Osteoblast (primary cell): ENCODE measurements around the gene FLNC. TPM values are rescaled to one million over a fixed set of nuclear protein-coding genes. Genes with fewer than 3 reads are reported as not detected.
A peak's percentile ranks its signal among the peaks of the same experiment; 100 is the strongest.

Source experiments
- DNase-seq: peaks from one replicate; pipeline ENCODE4 v3.0.0; 2011; ENCODE audit warnings: low spot score, mixed read lengths; ENCODE audit not compliant: insufficient read length; ENCODE audit errors: missing footprints
- H2AFZ ChIP-seq: 2 replicates; pipeline ENCODE4 v1.6.0; 2011; ENCODE audit warnings: mild to moderate bottlenecking, low read length
- H3K27ac ChIP-seq: 2 replicates; pipeline ENCODE4 v1.5.1; 2011; ENCODE audit warnings: mild to moderate bottlenecking, low read depth, low read length, moderate library complexity
- H3K27me3 ChIP-seq: 2 replicates; pipeline ENCODE4 v1.6.0; 2012; ENCODE audit warnings: mild to moderate bottlenecking, control low read depth, inconsistent platforms, low read length, moderate library complexity; ENCODE audit not compliant: insufficient read depth
- H3K36me3 ChIP-seq: 2 replicates; pipeline ENCODE4 v1.5.1; 2011; ENCODE audit warnings: mild to moderate bottlenecking, low read length, control low read depth, moderate library complexity; ENCODE audit not compliant: insufficient read depth
- H3K4me1 ChIP-seq: 2 replicates; pipeline ENCODE4 v1.5.1; 2011; ENCODE audit warnings: mild to moderate bottlenecking, low read length, control low read depth, moderate library complexity; ENCODE audit not compliant: insufficient read depth
- H3K4me2 ChIP-seq: 2 replicates; pipeline ENCODE4 v1.6.0; 2011; ENCODE audit warnings: mild to moderate bottlenecking, low read length; ENCODE audit not compliant: insufficient read depth
- H3K4me3 ChIP-seq: fragments of 200-600 bp; sonication (generic); 3 replicates; pipeline ENCODE4 v1.5.1; 2012; ENCODE audit warnings: mild to moderate bottlenecking, low read length, inconsistent platforms; ENCODE audit not compliant: insufficient read depth
- H3K79me2 ChIP-seq: 2 replicates; pipeline ENCODE4 v1.6.0; 2012; ENCODE audit warnings: mild to moderate bottlenecking, low read length, control low read depth, inconsistent platforms; ENCODE audit not compliant: insufficient read depth
- H3K9me3 ChIP-seq: 2 replicates; pipeline ENCODE4 v1.5.1; 2011; ENCODE audit warnings: low read depth, low read length, control low read depth
- H4K20me1 ChIP-seq: 2 replicates; pipeline ENCODE4 v1.6.0; 2012; ENCODE audit warnings: mild to moderate bottlenecking, low read length, control low read depth; ENCODE audit not compliant: insufficient read depth
- total RNA-seq: library from RNA; depleted of rRNA; stranded (reverse); fragments of >200 nt; gene quantifications from 2 replicates; pipeline ENCODE4 v1.2.3, GENCODE V29; 2012
- TF ChIP-seq, protein P1 (sequence below): IDR thresholded peaks from 2 replicates; pipeline ENCODE4 v1.5.1; 2011; ENCODE audit warnings: mild to moderate bottlenecking, low read depth, low read length, moderate library complexity; ENCODE audit errors: extremely low read depth

Gene FLNC
- 93.7 and 130 TPM in 2 replicates for total RNA-seq

- peak within 1 kb of the TSS; percentile 95 for H3K4me3 ChIP-seq
- H3K9me3 ChIP-seq = no peaks in the 10 kb centered on the region
- H3K79me2 ChIP-seq = peaks cover 51% of the 10 kb centered on the region
- peak within 1 kb of the TSS; percentile 68 for H2AFZ ChIP-seq
- peaks cover 11% of the 10 kb centered on the region for H3K36me3 ChIP-seq
- no peaks in the 10 kb centered on the region for H3K27me3 ChIP-seq
- H3K4me1 ChIP-seq = peaks cover 60% of the 10 kb centered on the region
- H3K4me2 ChIP-seq = peak within 1 kb of the TSS; percentile 90
- TF ChIP-seq, protein P1, sequence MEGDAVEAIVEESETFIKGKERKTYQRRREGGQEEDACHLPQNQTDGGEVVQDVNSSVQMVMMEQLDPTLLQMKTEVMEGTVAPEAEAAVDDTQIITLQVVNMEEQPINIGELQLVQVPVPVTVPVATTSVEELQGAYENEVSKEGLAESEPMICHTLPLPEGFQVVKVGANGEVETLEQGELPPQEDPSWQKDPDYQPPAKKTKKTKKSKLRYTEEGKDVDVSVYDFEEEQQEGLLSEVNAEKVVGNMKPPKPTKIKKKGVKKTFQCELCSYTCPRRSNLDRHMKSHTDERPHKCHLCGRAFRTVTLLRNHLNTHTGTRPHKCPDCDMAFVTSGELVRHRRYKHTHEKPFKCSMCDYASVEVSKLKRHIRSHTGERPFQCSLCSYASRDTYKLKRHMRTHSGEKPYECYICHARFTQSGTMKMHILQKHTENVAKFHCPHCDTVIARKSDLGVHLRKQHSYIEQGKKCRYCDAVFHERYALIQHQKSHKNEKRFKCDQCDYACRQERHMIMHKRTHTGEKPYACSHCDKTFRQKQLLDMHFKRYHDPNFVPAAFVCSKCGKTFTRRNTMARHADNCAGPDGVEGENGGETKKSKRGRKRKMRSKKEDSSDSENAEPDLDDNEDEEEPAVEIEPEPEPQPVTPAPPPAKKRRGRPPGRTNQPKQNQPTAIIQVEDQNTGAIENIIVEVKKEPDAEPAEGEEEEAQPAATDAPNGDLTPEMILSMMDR = no peak
- peak; percentile 92 for DNase-seq
- peaks cover 40% of the 10 kb centered on the region for H4K20me1 ChIP-seq
- H3K27ac ChIP-seq = peak within 1 kb of the TSS; percentile 92
These were observed at the start of gene FLNC for GRCh38 chr7:128830231-128831177. Gene FLNC, plus strand, starts transcription at chr7:128830406. Its CDS starts 232 bp downstream, at chr7:128830638.

DNA sequence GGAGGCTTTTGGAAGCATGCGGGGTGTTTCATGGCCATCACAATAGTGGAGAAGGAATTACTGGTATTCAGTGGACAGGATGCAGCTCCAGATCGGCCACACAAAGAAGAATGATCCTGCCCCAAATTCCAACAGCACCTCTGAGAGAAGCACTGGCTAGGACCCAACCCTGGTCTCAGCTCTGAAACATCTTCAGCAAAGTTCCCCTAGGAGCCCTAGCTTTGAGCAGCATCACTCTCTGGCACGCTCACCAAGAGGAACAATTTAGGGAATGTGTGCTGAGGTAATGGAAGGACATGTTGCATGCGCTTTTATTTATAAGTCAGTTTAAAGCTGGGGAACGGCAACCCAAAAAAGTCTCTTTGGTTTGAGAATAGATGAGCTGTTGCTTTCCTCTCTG is 49.1 kb upstream of the FLNC start:
- Histone ChIP-seq H3K4me1 (peaks cover 5% of the 10 kb centered on the region), H3K27ac (peak overlapping the region; percentile 49), H3K36me3 (no peaks in the 10 kb centered on the region), H3K4me3 (no peak overlapping the region), H3K9me3 (peaks cover 3% of the 10 kb centered on the region), H3K4me2 (no peak overlapping the region), H3K27me3 (peaks cover 2% of the 10 kb centered on the region), H3K79me2 (no peaks in the 10 kb centered on the region), H2AFZ (no peak overlapping the region), H4K20me1 (no peaks in the 10 kb centered on the region)
- DNase-seq = peak; percentile 64
- TF ChIP-seq, protein P1 = no peak

DNA sequence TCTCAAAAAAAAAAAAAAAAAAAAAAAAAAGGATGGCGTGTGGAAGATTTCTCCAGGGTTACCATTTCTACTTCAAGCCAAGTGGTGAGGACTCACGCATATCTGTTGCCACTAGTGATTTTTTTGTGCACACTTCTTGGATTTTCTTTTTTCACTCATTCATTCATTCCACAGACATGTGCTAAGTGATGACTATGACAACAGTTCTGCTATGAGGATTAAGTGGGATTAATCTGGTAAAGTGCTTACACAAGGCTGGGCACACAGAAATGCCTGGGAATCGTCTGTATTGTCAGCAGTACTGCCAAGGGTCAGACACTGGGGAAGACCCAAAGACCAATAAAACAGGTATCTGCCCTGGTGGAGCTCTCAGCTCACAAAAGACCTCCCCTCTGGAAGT is 48.4 kb upstream of the FLNC start:
- Histone ChIP-seq H3K36me3 (no peaks in the 10 kb centered on the region), H3K79me2 (no peaks in the 10 kb centered on the region), H3K4me3 (no peak overlapping the region), H3K9me3 (peaks cover 3% of the 10 kb centered on the region), H3K27me3 (peaks cover 3% of the 10 kb centered on the region), H4K20me1 (no peaks in the 10 kb centered on the region), H3K4me2 (no peak overlapping the region), H3K4me1 (peaks cover 5% of the 10 kb centered on the region), H3K27ac (no peak overlapping the region), H2AFZ (no peak overlapping the region)
- TF ChIP-seq, protein P1 = no peak
- DNase-seq = no peak

DNA sequence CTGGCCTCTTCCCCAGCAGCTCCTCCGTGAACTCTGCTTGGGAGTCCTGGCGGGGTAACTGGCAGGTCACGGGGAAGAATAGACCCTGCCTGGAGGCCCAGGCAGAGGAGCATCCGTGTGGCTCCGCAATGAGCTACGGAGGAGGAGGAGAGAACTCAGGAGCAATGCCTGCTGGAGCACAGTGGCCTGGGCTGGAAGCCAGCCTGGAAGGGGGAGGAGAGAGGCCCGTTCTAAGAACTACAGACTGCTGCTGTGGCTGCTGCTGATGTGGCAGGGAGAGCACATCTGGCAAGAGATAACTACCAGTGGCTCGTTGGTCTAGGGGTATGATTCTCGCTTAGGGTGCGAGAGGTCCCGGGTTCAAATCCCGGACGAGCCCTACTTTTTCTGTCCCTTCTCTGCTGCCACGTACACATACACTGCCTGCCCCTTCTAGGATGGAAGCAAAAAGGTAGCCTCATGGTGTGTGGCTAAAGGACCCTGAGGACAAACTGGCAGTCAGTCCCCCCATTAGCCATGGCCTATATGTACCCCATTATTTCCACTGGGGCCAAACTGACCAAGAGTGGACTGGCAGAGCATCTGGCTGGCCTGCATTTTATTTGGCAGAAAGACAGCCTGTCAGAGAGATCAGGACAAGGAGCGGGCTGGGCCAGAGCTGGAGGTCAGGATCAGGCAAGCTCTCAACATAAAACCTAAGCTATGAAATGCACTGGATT is 46.9 kb upstream of the FLNC start:
- Histone ChIP-seq H3K79me2 (no peaks in the 10 kb centered on the region), H3K4me2 (no peak overlapping the region), H3K4me1 (peaks cover 5% of the 10 kb centered on the region), H3K4me3 (no peak overlapping the region), H4K20me1 (no peaks in the 10 kb centered on the region), H3K9me3 (no peaks in the 10 kb centered on the region), H3K27ac (no peak overlapping the region), H3K27me3 (peaks cover 3% of the 10 kb centered on the region), H2AFZ (no peak overlapping the region), H3K36me3 (no peaks in the 10 kb centered on the region)
- TF ChIP-seq, protein P1 = no peak
- peak; percentile 91 for DNase-seq
